Lower lobe of right lung (tissue), 2 donors: ENCODE measurements around the gene DSTN. TPM values are rescaled to one million over a fixed set of nuclear protein-coding genes. Genes with fewer than 3 reads are reported as not detected.

ENCODE experiments used
- ATAC-seq, 2 donors: fragments of 200-7000 bp; cut with Tn5 transposase; one replicate each; pipeline ENCODE4 v1.9.1; 2020 to 2022; ENCODE audit warnings: mild to moderate bottlenecking in 2 of 2, moderate library complexity in 2 of 2
- DNase-seq: peaks from one replicate; pipeline ENCODE4 v3.0.0-alpha.2; 2020
- H3K27ac ChIP-seq: fragments of 200-600 bp; one replicate; pipeline ENCODE4 v1.8.0; 2022
- H3K27me3 ChIP-seq: fragments of 200-600 bp; one replicate; pipeline ENCODE4 v1.8.0; 2022; ENCODE audit warnings: low read depth
- H3K36me3 ChIP-seq: fragments of 200-600 bp; one replicate; pipeline ENCODE4 v1.8.0; 2022; ENCODE audit warnings: mild to moderate bottlenecking
- H3K4me1 ChIP-seq: fragments of 200-600 bp; one replicate; pipeline ENCODE4 v1.8.0; 2022
- H3K4me3 ChIP-seq: fragments of 200-600 bp; one replicate; pipeline ENCODE4 v1.8.0; 2022; ENCODE audit warnings: mild to moderate bottlenecking
- H3K9me3 ChIP-seq: fragments of 200-600 bp; one replicate; pipeline ENCODE4 v1.8.0; 2022
- intact Hi-C: fragments of 100-400 bp; cut with DNase I; formaldehyde crosslinking; loops from one replicate; pipeline ENCODE4 v1.11.0; 2022
- total RNA-seq: library from RNA; stranded (reverse); fragmentation: NEBNext Ultra II Directional; extraction: Animal tissue kit (Norgen Biotek cat#: 25700); gene quantifications from one replicate; pipeline ENCODE4 v1.2.1, GENCODE V29; 2021
- TF ChIP-seq, protein P1 (sequence below): fragments of 200-600 bp; IDR thresholded peaks from one replicate; pipeline ENCODE4 v1.8.0; 2022; ENCODE audit warnings: antibody characterized with exemption, mild to moderate bottlenecking
- donor health status: DM: no; HTN: yes; CAD: no; lungs with severe emphysema.

DSTN gene
- total RNA-seq, 1 donor from 2014 or later, result 347 TPM

DNA sequence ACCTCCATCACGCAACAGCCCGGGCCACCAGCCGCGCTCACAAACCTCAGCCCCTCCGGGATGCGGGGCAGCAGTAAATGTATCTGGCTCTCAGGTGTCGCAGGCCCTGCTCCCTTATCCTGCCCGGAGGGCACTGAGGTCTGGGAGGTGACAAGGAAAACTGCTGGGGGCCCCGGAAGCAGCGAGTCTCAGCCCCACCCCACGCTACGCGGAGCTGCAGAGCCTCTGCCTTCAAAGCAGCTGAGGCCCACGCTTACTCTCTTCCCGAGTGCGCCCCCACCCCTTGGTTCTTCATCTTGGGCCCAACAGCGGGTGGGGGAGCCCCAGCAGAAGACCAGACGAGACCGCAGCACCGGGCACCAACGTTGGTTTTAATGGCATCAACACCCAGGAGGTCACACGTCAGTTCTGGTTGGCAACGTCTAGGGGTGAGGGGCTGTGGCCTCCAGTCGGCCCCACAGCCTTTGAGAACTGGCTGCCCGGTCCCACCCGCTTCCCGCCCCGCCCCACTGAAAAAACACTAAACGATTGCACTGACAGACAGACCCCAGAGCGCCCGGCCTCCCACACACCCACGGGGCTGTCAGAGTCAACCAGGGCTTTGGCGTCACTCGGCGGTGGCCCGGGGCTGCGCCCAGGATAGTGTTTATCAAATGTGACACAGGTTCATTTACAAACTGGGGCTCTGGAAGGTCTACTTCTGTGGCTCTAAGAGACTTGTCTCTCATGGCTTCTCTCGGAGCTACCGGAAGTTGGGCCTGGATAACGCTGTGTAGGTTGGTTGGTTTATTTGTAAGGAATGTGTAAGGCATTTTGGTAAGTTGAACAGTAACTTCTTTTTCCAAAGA lies 43.7 kb downstream of the DSTN start:
- H3K4me1 ChIP-seq, result peaks cover 53% of the 10 kb centered on the region
- H3K9me3 ChIP-seq, result no peaks in the 10 kb centered on the region
- peak overlapping the region; percentile 71 for H3K27ac ChIP-seq
- DNase-seq (peak; percentile 42), ATAC-seq (no peak)
- H3K36me3 ChIP-seq, result peaks cover 71% of the 10 kb centered on the region
- intact Hi-C loops, result no loop called here
- TF ChIP-seq, protein P1, sequence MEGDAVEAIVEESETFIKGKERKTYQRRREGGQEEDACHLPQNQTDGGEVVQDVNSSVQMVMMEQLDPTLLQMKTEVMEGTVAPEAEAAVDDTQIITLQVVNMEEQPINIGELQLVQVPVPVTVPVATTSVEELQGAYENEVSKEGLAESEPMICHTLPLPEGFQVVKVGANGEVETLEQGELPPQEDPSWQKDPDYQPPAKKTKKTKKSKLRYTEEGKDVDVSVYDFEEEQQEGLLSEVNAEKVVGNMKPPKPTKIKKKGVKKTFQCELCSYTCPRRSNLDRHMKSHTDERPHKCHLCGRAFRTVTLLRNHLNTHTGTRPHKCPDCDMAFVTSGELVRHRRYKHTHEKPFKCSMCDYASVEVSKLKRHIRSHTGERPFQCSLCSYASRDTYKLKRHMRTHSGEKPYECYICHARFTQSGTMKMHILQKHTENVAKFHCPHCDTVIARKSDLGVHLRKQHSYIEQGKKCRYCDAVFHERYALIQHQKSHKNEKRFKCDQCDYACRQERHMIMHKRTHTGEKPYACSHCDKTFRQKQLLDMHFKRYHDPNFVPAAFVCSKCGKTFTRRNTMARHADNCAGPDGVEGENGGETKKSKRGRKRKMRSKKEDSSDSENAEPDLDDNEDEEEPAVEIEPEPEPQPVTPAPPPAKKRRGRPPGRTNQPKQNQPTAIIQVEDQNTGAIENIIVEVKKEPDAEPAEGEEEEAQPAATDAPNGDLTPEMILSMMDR, result no peak
- no peaks in the 10 kb centered on the region for H3K27me3 ChIP-seq
- no peak overlapping the region for H3K4me3 ChIP-seq

DNA sequence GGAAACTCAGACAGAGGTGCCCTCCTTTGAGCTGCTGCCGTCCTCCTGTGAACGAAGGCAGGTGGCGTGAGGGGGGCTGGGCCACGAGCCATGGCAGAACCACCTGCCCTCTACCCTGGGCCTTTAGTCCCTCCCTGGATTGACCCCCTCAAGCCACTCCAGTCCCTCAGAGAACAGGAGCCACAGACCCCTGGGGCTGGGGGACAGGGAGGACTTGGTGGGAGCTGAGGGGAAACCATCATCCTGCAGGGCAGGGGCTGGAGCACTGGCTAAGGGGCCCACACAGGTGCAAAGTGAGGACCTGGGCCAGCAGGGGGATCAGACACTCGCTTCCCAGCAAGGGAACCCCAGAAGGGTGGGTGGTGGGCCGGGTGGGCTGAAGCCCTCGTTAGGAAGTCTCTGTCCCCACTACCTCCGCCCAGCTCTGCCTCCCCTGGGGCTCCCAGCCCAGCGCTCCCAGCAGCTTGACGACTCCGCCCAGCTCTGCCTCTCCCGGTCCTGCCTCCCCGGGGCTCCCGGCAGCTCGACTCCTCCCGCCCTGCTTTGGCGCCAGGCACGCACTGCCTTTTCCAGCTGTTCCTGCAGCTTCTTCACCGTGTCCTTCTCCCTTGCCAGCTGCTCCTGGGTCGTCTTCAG lies 44.4 kb downstream of the DSTN start:
- ATAC-seq, result peak in 1 of 2 donors; percentile 25
- peaks cover 73% of the 10 kb centered on the region for H3K36me3 ChIP-seq
- intact Hi-C loops, result no loop called here

DNA sequence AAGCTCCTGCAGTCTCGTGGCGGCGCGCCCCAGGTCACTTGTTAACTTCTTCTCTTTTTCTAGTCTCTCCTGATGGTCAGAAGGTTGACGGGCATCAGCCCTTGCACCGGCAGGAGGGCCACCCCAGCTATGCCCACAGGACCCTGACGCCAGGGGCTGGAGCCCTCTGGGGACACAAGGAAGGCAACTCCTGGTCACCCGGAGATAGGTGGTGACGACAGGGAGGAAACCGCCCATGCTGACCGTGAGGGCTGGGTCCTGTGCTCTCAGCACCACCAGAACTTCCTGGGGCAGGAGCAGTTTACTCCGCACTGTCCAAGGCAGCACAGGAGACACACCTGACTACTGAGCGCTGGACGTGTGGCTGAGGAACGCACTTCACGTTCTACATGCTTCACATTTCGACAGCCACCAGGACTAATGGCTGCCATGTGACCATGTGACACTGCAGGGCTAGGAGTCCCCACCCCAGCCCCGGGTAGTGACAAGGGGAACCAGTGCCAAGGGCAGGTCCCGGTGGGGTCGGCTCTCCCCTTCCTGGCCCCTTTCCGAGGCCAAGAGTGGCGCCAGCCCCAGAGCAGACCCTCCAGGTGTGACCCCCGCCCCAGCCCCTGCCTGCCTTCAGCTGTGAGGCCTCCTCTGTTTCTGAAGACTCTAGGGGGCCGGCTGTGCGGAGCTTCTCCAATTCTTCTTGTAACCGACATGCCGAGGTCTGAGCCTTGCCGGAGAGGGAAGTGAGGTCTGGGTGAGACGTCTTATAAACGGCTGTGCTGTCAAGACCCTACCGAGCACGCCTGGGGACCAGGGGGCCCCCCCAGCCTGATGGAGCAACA lies 45.2 kb downstream of the DSTN start:
- H3K4me1 ChIP-seq, result peaks cover 51% of the 10 kb centered on the region
- no peaks in the 10 kb centered on the region for H3K9me3 ChIP-seq
- ATAC-seq (no peak), DNase-seq (peak; percentile 61)
- intact Hi-C loops, result no loop called here
- H3K36me3 ChIP-seq, result peaks cover 79% of the 10 kb centered on the region
- H3K27ac ChIP-seq, result peak overlapping the region; percentile 71
- no peak overlapping the region for H3K4me3 ChIP-seq
- TF ChIP-seq, protein P1, result no peak
- H3K27me3 ChIP-seq, result no peaks in the 10 kb centered on the region

More for the DNA sequence above, 44.4 kb downstream of the DSTN start:
- H3K27me3 ChIP-seq, result no peaks in the 10 kb centered on the region
- peak; percentile 57 for DNase-seq
- H3K4me3 ChIP-seq, result no peak overlapping the region
- H3K27ac ChIP-seq, result peak overlapping the region; percentile 71
- peaks cover 53% of the 10 kb centered on the region for H3K4me1 ChIP-seq
- TF ChIP-seq, protein P1, result no peak
- no peaks in the 10 kb centered on the region for H3K9me3 ChIP-seq

DNA sequence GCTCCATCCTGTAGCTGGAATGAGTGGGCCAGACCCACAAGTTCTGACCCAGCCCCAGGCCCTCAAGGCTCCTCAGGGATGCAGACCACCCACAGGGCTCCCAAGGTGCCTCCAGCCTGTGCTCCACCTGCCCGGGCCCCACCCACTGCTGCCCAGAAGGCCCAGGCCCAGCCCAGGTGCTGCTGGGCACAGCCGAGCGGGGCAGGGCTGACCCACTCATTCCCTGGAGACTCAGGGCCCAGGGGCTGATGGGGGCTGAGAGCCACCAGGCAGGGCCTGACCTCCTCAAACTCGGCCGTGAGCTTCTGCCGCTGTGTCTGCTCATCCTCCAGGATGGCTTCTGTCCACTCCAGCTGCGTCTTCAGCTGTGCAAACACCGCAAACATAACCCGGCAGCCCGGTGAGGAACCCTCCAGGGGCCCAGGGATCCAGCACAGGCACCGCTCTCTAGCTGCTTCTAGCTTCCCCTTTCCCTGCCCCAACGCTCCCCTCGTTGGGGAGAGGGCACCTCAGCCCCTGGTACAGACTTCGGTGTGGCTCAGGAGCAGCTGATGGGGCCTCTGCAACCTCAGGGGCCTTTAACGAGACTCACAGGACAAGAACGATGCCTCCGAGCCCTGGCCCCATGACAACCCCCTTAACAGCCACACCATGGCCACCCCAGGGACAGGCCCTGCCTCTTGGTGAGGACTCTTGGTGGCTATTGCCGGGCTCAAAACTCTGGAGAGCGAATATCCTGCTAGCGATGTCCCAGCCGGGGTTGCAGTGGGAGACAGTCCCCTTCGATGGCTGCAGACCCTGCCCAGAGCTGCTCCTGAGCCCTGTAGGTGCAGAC lies 46.0 kb downstream of the DSTN start:
- peak; percentile 49 for DNase-seq
- intact Hi-C loops, result no loop called here
- ATAC-seq, result no peak
- H3K4me1 ChIP-seq, result peaks cover 42% of the 10 kb centered on the region
- H3K9me3 ChIP-seq, result no peaks in the 10 kb centered on the region
- peaks cover 81% of the 10 kb centered on the region for H3K36me3 ChIP-seq
- no peaks in the 10 kb centered on the region for H3K27me3 ChIP-seq
- no peak overlapping the region for H3K4me3 ChIP-seq
- H3K27ac ChIP-seq, result peak overlapping the region; percentile 71
- TF ChIP-seq, protein P1, result no peak
